HEK293 (cell line): ENCODE data around the gene ADH4.

Experiments used
- CTCF ChIA-PET: fragments of 350-600 bp; formaldehyde crosslinking; extraction: SDS; loops from one replicate; lab custom pipeline; 2021; ENCODE audit warnings: antibody characterized with exemption; lab: Yijun Ruan, JAX
- POLR2A ChIA-PET: fragments of 300-600 bp; formaldehyde crosslinking; extraction: SDS; loops from one replicate; lab custom pipeline; 2020; ENCODE audit warnings: antibody characterized with exemption, inconsistent platforms; lab: Yijun Ruan, JAX
- H3K27ac ChIP-seq: fragments of 200-500 bp; sonication (Bioruptor generic); 2 replicates; pipeline ENCODE4 v1.5.1; 2014; ENCODE audit warnings: low read depth, low read length, control low read depth, inconsistent platforms; ENCODE audit errors: extremely low read depth
- H3K36me3 ChIP-seq, 2 experiments: fragments of 200-500 bp in 1 of 2; sonication (Bioruptor generic) in 1 of 2; 1 replicate in 1 of 2; 2 replicates in 1 of 2; pipeline ENCODE4 v1.5.1; 2014 to 2017; ENCODE audit warnings: inconsistent platforms in 2 of 2, low read length in 2 of 2; ENCODE audit not compliant: control insufficient read depth in 2 of 2, insufficient read depth in 1 of 2
- H3K4me1 ChIP-seq: fragments of 200-500 bp; sonication (Bioruptor generic); 2 replicates; pipeline ENCODE4 v1.5.1; 2014; ENCODE audit warnings: mild to moderate bottlenecking, low read length, inconsistent platforms; ENCODE audit not compliant: control insufficient read depth, insufficient read depth
- H3K4me3 ChIP-seq: 2 replicates; pipeline ENCODE4 v1.5.1; 2011; ENCODE audit warnings: low read depth, mild to moderate bottlenecking, control low read depth, low read length, moderate library complexity
- H3K9me3 ChIP-seq: fragments of 200-500 bp; sonication (Bioruptor generic); 2 replicates; pipeline ENCODE4 v1.5.1; 2014; ENCODE audit warnings: low read depth, low read length, inconsistent platforms; ENCODE audit not compliant: control insufficient read depth, insufficient read depth
- BCL11B ChIP-seq: fragments of 450-650 bp; formaldehyde crosslinking; IDR thresholded peaks from 2 replicates; pipeline ENCODE4 v1.5.1; 2016; ENCODE audit warnings: low read depth, missing biosample characterization, missing genetic modification characterization
- HOXA7 ChIP-seq: sonication (generic); formaldehyde crosslinking; IDR thresholded peaks from 2 replicates; pipeline ENCODE4 v1.8.1; 2022; ENCODE audit warnings: missing genetic modification reagents, borderline replicate concordance
- IKZF3 ChIP-seq: fragments of 450-650 bp; IDR thresholded peaks from 2 replicates; pipeline ENCODE4 v1.5.0; 2018; ENCODE audit warnings: missing biosample characterization, mild to moderate bottlenecking, missing genetic modification characterization, moderate library complexity
- KLF9 ChIP-seq: fragments of 450-650 bp; formaldehyde crosslinking; IDR thresholded peaks from 2 replicates; pipeline ENCODE4 v1.5.1; 2016; ENCODE audit warnings: missing biosample characterization, missing genetic modification characterization, low read depth
- ZBTB1 ChIP-seq: fragments of 450-650 bp; formaldehyde crosslinking; IDR thresholded peaks from 2 replicates; pipeline ENCODE4 v1.5.1; 2016; ENCODE audit warnings: missing biosample characterization, missing genetic modification characterization
- ZBTB21 ChIP-seq: fragments of 450-650 bp; formaldehyde crosslinking; IDR thresholded peaks from 2 replicates; pipeline ENCODE4 v1.5.1; 2017; ENCODE audit warnings: missing biosample characterization, missing genetic modification characterization
- ZFHX2 ChIP-seq: fragments of 450-650 bp; formaldehyde crosslinking; conservative IDR thresholded peaks from 2 replicates; pipeline ENCODE4 v1.5.1; 2016; ENCODE audit warnings: missing biosample characterization, missing genetic modification characterization
- ZIC2 ChIP-seq: fragments of 450-650 bp; formaldehyde crosslinking; IDR thresholded peaks from 2 replicates; pipeline ENCODE4 v1.5.1; 2016; ENCODE audit warnings: missing biosample characterization, missing genetic modification characterization
- ZNF121 ChIP-seq: fragments of 450-650 bp; formaldehyde crosslinking; IDR thresholded peaks from 2 replicates; pipeline ENCODE4 v1.5.1; 2016; ENCODE audit warnings: missing biosample characterization, missing genetic modification characterization
- ZNF169 ChIP-seq: fragments of 450-650 bp; formaldehyde crosslinking; IDR thresholded peaks from 2 replicates; pipeline ENCODE4 v1.5.1; 2016; ENCODE audit warnings: missing biosample characterization, missing genetic modification characterization
- ZNF174 ChIP-seq: fragments of 450-650 bp; formaldehyde crosslinking; IDR thresholded peaks from 2 replicates; pipeline ENCODE4 v1.5.0; 2017; ENCODE audit warnings: missing biosample characterization, mild to moderate bottlenecking, missing genetic modification characterization
- ZNF23 ChIP-seq: fragments of 450-650 bp; formaldehyde crosslinking; IDR thresholded peaks from 2 replicates; pipeline ENCODE4 v1.5.1; 2016; ENCODE audit warnings: missing biosample characterization, missing genetic modification characterization, borderline replicate concordance
- ZNF24 ChIP-seq: fragments of 450-650 bp; formaldehyde crosslinking; IDR thresholded peaks from 2 replicates; pipeline ENCODE4 v1.5.1; 2016; ENCODE audit warnings: missing biosample characterization, missing genetic modification characterization
- ZNF274 ChIP-seq, 2 experiments: fragments of 200-500 bp in 1 of 2; fragments of 450-650 bp in 1 of 2; sonication (Bioruptor generic) in 1 of 2; formaldehyde crosslinking in 1 of 2; IDR thresholded peaks; 2 replicates each; pipeline versions ENCODE4 v1.5.1 to v1.6.1; 2014 to 2016; ENCODE audit warnings: borderline replicate concordance in 1 of 2, inconsistent platforms in 1 of 2, low read length in 1 of 2, missing biosample characterization in 1 of 2, missing genetic modification characterization in 1 of 2
- ZNF48 ChIP-seq: fragments of 450-650 bp; formaldehyde crosslinking; IDR thresholded peaks from 2 replicates; pipeline ENCODE4 v1.5.1; 2016; ENCODE audit warnings: missing biosample characterization, missing genetic modification characterization
- ZNF514 ChIP-seq: fragments of 450-650 bp; formaldehyde crosslinking; IDR thresholded peaks from 2 replicates; pipeline ENCODE4 v1.5.1; 2016; ENCODE audit warnings: missing biosample characterization, missing genetic modification characterization
- ZNF521 ChIP-seq: fragments of 450-650 bp; formaldehyde crosslinking; IDR thresholded peaks from 2 replicates; pipeline ENCODE4 v1.5.1; 2017; ENCODE audit warnings: missing biosample characterization, mild to moderate bottlenecking, missing genetic modification characterization
- ZNF561 ChIP-seq: fragments of 450-650 bp; IDR thresholded peaks from 2 replicates; pipeline ENCODE4 v1.5.1; 2018; ENCODE audit warnings: missing biosample characterization, missing genetic modification characterization, borderline replicate concordance
- ZNF624 ChIP-seq: fragments of 450-650 bp; formaldehyde crosslinking; IDR thresholded peaks from 2 replicates; pipeline ENCODE4 v1.5.1; 2017; ENCODE audit warnings: missing biosample characterization, missing genetic modification characterization
- ZNF664 ChIP-seq: fragments of 450-650 bp; formaldehyde crosslinking; IDR thresholded peaks from 2 replicates; pipeline ENCODE4 v1.5.1; 2016; ENCODE audit warnings: missing biosample characterization, missing genetic modification characterization
- ZNF792 ChIP-seq: fragments of 450-650 bp; formaldehyde crosslinking; IDR thresholded peaks from 2 replicates; pipeline ENCODE4 v1.5.1; 2016; ENCODE audit warnings: missing biosample characterization, missing genetic modification characterization
- TF ChIP-seq, protein P1 (sequence below): fragments of 450-650 bp; formaldehyde crosslinking; IDR thresholded peaks from 2 replicates; pipeline ENCODE4 v1.5.1; 2017; ENCODE audit warnings: missing biosample characterization, missing genetic modification characterization
- TF ChIP-seq, protein P2 (sequence below): fragments of 450-650 bp; formaldehyde crosslinking; IDR thresholded peaks from 2 replicates; pipeline ENCODE4; 2016; ENCODE audit warnings: missing biosample characterization, missing genetic modification characterization
- TF ChIP-seq, protein P3 (sequence below): fragments of 450-650 bp; formaldehyde crosslinking; IDR thresholded peaks from 2 replicates; pipeline ENCODE4 v1.5.1; 2016; ENCODE audit warnings: missing biosample characterization, missing genetic modification characterization
- TF ChIP-seq, protein P4 (sequence below): fragments of 450-650 bp; formaldehyde crosslinking; IDR thresholded peaks from 2 replicates; pipeline ENCODE4 v1.5.1; 2017; ENCODE audit warnings: missing biosample characterization, missing genetic modification characterization
- TF ChIP-seq, protein P5 (sequence below): fragments of 450-650 bp; formaldehyde crosslinking; IDR thresholded peaks from 2 replicates; pipeline ENCODE4 v1.5.1; 2016; ENCODE audit warnings: missing biosample characterization, missing genetic modification characterization

ADH4 gene

DNA sequence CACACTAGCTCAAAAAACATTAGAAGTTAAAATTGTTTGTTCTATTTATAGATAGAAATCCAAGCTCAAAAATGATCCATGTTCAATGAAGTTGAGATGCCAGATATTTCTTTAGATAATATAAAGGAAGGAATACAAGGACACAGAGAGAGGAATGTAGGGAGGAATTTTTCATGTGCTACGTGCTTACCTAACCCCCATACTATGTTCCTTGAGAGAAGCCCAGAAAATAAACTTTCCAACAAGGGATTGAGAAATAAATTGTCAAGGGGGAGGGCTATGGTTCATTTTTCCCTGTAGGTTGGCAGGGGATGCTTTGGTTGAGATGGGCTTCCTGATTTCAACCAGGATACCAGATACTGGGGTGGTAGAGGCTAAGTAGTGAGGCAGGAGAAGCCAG lies 39.9 kb downstream of the ADH4 start:
- H3K27ac ChIP-seq = no peak overlapping the region
- no peaks in the 10 kb centered on the region for H3K9me3 ChIP-seq
- H3K4me3 ChIP-seq = no peak overlapping the region
- no peaks in the 10 kb centered on the region for H3K36me3 ChIP-seq
- CTCF ChIA-PET = no interaction called here
- H3K4me1 ChIP-seq = no peaks in the 10 kb centered on the region
- POLR2A ChIA-PET = no interaction called here
- TF ChIP-seq ZNF664 (tag by site-specific recombination) = no peak
- no peak for TF ChIP-seq ZNF24 (tag by site-specific recombination)
- TF ChIP-seq ZFHX2 (tag by site-specific recombination) = no peak
- no peak for TF ChIP-seq ZBTB21 (tag by site-specific recombination)
- TF ChIP-seq, protein P1, sequence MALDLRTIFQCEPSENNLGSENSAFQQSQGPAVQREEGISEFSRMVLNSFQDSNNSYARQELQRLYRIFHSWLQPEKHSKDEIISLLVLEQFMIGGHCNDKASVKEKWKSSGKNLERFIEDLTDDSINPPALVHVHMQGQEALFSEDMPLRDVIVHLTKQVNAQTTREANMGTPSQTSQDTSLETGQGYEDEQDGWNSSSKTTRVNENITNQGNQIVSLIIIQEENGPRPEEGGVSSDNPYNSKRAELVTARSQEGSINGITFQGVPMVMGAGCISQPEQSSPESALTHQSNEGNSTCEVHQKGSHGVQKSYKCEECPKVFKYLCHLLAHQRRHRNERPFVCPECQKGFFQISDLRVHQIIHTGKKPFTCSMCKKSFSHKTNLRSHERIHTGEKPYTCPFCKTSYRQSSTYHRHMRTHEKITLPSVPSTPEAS (tag by site-specific recombination) = no peak
- TF ChIP-seq KLF9 (tag by site-specific recombination) = no peak
- TF ChIP-seq ZBTB1 (tag by site-specific recombination) = no peak
- TF ChIP-seq, protein P2, sequence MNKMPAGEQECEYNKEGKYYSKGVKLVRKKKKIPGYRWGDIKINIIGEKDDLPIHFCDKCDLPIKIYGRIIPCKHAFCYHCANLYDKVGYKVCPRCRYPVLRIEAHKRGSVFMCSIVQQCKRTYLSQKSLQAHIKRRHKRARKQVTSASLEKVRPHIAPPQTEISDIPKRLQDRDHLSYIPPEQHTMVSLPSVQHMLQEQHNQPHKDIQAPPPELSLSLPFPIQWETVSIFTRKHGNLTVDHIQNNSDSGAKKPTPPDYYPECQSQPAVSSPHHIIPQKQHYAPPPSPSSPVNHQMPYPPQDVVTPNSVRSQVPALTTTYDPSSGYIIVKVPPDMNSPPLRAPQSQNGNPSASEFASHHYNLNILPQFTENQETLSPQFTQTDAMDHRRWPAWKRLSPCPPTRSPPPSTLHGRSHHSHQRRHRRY = no peak
- TF ChIP-seq, protein P3, sequence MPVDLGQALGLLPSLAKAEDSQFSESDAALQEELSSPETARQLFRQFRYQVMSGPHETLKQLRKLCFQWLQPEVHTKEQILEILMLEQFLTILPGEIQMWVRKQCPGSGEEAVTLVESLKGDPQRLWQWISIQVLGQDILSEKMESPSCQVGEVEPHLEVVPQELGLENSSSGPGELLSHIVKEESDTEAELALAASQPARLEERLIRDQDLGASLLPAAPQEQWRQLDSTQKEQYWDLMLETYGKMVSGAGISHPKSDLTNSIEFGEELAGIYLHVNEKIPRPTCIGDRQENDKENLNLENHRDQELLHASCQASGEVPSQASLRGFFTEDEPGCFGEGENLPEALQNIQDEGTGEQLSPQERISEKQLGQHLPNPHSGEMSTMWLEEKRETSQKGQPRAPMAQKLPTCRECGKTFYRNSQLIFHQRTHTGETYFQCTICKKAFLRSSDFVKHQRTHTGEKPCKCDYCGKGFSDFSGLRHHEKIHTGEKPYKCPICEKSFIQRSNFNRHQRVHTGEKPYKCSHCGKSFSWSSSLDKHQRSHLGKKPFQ (tag by site-specific recombination) = no peak

DNA sequence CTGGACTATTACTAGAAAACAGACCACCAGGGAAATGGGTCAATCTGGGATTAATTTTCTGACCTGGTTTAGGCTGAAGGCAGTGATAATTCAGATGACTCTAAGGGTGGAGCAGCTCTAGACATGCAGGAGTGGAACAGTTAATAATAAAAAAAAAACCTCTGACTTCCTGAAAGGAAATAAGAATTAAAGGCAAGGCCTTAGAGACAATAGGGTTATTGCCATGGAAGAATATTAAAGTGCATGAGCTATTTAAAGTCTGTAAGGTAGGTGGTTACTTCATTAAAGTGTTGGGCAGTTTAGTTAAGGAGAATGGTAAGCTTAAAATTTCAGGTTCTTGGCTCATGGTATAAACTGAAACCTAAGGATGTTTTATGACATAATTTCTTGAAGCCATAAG lies 40.9 kb downstream of the ADH4 start:
- Histone ChIP-seq H3K4me3 (no peak overlapping the region), H3K9me3 (no peaks in the 10 kb centered on the region), H3K4me1 (no peaks in the 10 kb centered on the region), H3K36me3 (no peaks in the 10 kb centered on the region), H3K27ac (no peak overlapping the region)
- CTCF ChIA-PET = interaction anchor here (0.9 kb wide), 1 partner anchor 115 kb away, joined by 3 read pairs; no protein-coding TSS in a partner anchor
- TF ChIP-seq ZBTB21 (tag by site-specific recombination) (no peak), ZNF561 (no peak), ZNF792 (tag by site-specific recombination) (no peak), ZNF514 (tag by site-specific recombination) (no peak), ZNF48 (tag by site-specific recombination) (no peak), ZNF174 (tag by site-specific recombination) (no peak), ZNF624 (tag by site-specific recombination) (no peak), ZNF521 (tag by site-specific recombination) (no peak), ZNF121 (tag by site-specific recombination) (no peak), IKZF3 (tag by site-specific recombination) (no peak), ZIC2 (tag by site-specific recombination) (no peak), BCL11B (no peak), ZNF169 (no peak), ZNF23 (tag by site-specific recombination) (no peak), ZNF274 (IDR thresholded peaks at IDR 0.05; ENCODE audit: low read length) (no peak), ZNF274 (tag by site-specific recombination; IDR thresholded peaks at IDR 0.05; ENCODE audit: borderline replicate concordance) (no peak), HOXA7 (CRISPR knock-in tag) (no peak)
- TF ChIP-seq, protein P4, sequence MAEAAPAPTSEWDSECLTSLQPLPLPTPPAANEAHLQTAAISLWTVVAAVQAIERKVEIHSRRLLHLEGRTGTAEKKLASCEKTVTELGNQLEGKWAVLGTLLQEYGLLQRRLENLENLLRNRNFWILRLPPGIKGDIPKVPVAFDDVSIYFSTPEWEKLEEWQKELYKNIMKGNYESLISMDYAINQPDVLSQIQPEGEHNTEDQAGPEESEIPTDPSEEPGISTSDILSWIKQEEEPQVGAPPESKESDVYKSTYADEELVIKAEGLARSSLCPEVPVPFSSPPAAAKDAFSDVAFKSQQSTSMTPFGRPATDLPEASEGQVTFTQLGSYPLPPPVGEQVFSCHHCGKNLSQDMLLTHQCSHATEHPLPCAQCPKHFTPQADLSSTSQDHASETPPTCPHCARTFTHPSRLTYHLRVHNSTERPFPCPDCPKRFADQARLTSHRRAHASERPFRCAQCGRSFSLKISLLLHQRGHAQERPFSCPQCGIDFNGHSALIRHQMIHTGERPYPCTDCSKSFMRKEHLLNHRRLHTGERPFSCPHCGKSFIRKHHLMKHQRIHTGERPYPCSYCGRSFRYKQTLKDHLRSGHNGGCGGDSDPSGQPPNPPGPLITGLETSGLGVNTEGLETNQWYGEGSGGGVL (tag by site-specific recombination) = no peak
- TF ChIP-seq, protein P5, sequence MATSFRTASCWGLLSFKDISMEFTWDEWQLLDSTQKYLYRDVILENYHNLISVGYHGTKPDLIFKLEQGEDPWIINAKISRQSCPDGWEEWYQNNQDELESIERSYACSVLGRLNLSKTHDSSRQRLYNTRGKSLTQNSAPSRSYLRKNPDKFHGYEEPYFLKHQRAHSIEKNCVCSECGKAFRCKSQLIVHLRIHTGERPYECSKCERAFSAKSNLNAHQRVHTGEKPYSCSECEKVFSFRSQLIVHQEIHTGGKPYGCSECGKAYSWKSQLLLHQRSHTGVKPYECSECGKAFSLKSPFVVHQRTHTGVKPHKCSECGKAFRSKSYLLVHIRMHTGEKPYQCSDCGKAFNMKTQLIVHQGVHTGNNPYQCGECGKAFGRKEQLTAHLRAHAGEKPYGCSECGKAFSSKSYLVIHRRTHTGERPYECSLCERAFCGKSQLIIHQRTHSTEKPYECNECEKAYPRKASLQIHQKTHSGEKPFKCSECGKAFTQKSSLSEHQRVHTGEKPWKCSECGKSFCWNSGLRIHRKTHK (tag by site-specific recombination) = no peak
- POLR2A ChIA-PET = interaction anchor here (0.5 kb wide), 1 partner anchor 28 kb away, joined by 6 read pairs; no protein-coding TSS in a partner anchor
